Smooth muscle cell (in vitro differentiated cells): Measurements from ENCODE around the gene FAM221B. TPM values are rescaled to one million over a fixed set of nuclear protein-coding genes. Genes with fewer than 3 reads are reported as not detected.

Experiments used
- DNase-seq: peaks from one replicate; lab custom pipeline; 2025; ENCODE audit not compliant: unreplicated experiment; lab: John Stamatoyannopoulos, UW
- H2AFZ ChIP-seq: fragments of 200-600 bp; sonication (generic); 2 replicates; pipeline ENCODE4 v1.6.0; 2016; ENCODE audit warnings: antibody characterized with exemption, low read depth, mild to moderate bottlenecking
- H3F3A ChIP-seq: fragments of 200-600 bp; sonication (generic); 2 replicates; pipeline ENCODE4 v1.6.0; 2017; ENCODE audit warnings: antibody characterized with exemption, low read depth
- H3K27ac ChIP-seq: fragments of 200-600 bp; sonication (generic); 2 replicates; pipeline ENCODE4 v1.5.1; 2016; ENCODE audit warnings: low read depth, mild to moderate bottlenecking
- H3K27me3 ChIP-seq: fragments of 200-600 bp; sonication (generic); 2 replicates; pipeline ENCODE4 v1.6.1; 2016; ENCODE audit warnings: low read depth, mild to moderate bottlenecking
- H3K36me3 ChIP-seq: fragments of 200-600 bp; sonication (generic); 2 replicates; pipeline ENCODE4 v1.5.1; 2016; ENCODE audit warnings: low read depth
- H3K4me1 ChIP-seq: fragments of 200-600 bp; sonication (generic); 2 replicates; pipeline ENCODE4 v1.5.1; 2016; ENCODE audit warnings: low read depth
- H3K4me2 ChIP-seq: fragments of 200-600 bp; sonication (generic); 2 replicates; pipeline ENCODE4 v1.6.0; 2016; ENCODE audit warnings: mild to moderate bottlenecking
- H3K4me3 ChIP-seq: fragments of 200-600 bp; sonication (generic); 2 replicates; pipeline ENCODE4 v1.5.1; 2016; ENCODE audit warnings: mild to moderate bottlenecking
- H3K79me2 ChIP-seq: fragments of 200-600 bp; sonication (generic); 2 replicates; pipeline ENCODE4 v1.6.0; 2016; ENCODE audit warnings: low read depth, mild to moderate bottlenecking
- H3K9ac ChIP-seq: fragments of 200-600 bp; sonication (generic); 2 replicates; pipeline ENCODE4 v1.6.0; 2016; ENCODE audit warnings: low read depth
- H3K9me3 ChIP-seq: fragments of 200-600 bp; sonication (generic); replicated peaks from 2 replicates; pipeline ENCODE4 v1.5.1; 2016; ENCODE audit warnings: low read depth
- H4K20me1 ChIP-seq: fragments of 200-600 bp; sonication (generic); 2 replicates; pipeline ENCODE4 v1.6.0; 2016; ENCODE audit warnings: low read depth
- WGBS: methylation state at CpG from one replicate; pipeline ENCODE4 v1.1.7; 2016; ENCODE audit warnings: low lambda C conversion rate; 5-methylcytosine and 5-hydroxymethylcytosine counted together
- polyA plus RNA-seq: library from polyadenylated mRNA; unstranded; fragments of >200 nt; fragmentation: Nextera tagmentation; extraction: Ambion mirVana; gene quantifications from 2 replicates; pipeline ENCODE4 v1.2.1, GENCODE V29; 2016
- total RNA-seq: library from RNA; depleted of rRNA; stranded (reverse); fragments of >200 nt; gene quantifications from 2 replicates; pipeline ENCODE4 v1.2.3, GENCODE V29; 2014
- TF ChIP-seq, protein P1 (sequence below): fragments of 200-600 bp; sonication (generic); IDR thresholded peaks from 2 replicates; pipeline ENCODE4 v1.5.1; 2017; ENCODE audit warnings: borderline replicate concordance, mild to moderate bottlenecking, antibody characterized with exemption; ENCODE audit not compliant: insufficient read depth, poor library complexity, severe bottlenecking

Gene FAM221B
- total and polyA plus RNA-seq, 2 experiments from 2014 or later: not detected

DNA sequence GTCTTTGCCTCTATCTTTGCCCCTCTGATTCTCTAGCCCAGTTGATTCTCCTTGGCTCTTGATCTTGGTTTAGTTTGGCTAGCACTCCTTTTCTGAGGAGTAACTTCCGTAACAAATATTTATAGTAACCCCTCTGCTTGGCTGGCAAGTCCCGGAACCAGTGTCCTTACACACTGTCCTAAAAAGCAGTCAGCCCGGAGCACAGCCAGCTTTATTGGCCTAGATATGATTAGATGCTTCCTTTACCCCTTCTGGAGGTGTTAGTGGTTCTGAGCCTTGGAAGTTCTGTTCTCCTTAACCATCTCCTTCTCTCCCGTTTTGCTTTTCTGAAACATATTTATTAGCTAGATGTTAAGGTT lies 57.5 kb downstream of the FAM221B start:
- Histone ChIP-seq H4K20me1 (no peaks in the 10 kb centered on the region), H3K79me2 (no peaks in the 10 kb centered on the region), H3K27ac (no peak overlapping the region), H3K36me3 (no peaks in the 10 kb centered on the region), H3K4me2 (no peak overlapping the region), H3F3A (no peaks in the 10 kb centered on the region), H3K27me3 (no peaks in the 10 kb centered on the region), H3K4me3 (no peak overlapping the region), H3K9me3 (no peaks in the 10 kb centered on the region), H3K9ac (no peak overlapping the region), H2AFZ (no peak overlapping the region), H3K4me1 (peaks cover 11% of the 10 kb centered on the region)
- TF ChIP-seq, protein P1, sequence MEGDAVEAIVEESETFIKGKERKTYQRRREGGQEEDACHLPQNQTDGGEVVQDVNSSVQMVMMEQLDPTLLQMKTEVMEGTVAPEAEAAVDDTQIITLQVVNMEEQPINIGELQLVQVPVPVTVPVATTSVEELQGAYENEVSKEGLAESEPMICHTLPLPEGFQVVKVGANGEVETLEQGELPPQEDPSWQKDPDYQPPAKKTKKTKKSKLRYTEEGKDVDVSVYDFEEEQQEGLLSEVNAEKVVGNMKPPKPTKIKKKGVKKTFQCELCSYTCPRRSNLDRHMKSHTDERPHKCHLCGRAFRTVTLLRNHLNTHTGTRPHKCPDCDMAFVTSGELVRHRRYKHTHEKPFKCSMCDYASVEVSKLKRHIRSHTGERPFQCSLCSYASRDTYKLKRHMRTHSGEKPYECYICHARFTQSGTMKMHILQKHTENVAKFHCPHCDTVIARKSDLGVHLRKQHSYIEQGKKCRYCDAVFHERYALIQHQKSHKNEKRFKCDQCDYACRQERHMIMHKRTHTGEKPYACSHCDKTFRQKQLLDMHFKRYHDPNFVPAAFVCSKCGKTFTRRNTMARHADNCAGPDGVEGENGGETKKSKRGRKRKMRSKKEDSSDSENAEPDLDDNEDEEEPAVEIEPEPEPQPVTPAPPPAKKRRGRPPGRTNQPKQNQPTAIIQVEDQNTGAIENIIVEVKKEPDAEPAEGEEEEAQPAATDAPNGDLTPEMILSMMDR: no peak
- 67% methylated on average over 4 of the region's 4 CpGs for WGBS
- DNase-seq: no peak

DNA sequence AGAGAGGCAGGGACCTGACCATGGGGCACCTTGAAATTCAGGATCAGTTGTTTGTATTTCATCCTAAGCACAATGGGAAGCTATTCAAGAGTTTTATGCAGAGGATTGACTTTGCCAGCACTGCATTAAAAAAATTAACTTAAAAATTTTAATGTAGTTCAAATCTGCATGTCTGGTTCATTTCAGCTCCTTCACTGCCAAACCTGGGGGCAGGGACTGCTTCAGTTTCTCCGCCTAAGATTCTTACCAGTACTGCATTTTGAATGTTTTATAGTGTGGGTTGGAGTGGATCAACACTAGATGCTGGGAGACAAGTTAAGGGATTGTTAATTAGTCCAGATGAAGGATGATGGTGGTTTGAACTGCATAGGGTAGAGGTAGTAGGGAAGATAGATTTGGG lies 58.8 kb downstream of the FAM221B start:
- H4K20me1 ChIP-seq: no peaks in the 10 kb centered on the region
- no peaks in the 10 kb centered on the region for H3K27me3 ChIP-seq
- H2AFZ ChIP-seq: no peak overlapping the region
- H3K27ac ChIP-seq: no peak overlapping the region
- no peak overlapping the region for H3K9ac ChIP-seq
- no peak overlapping the region for H3K4me2 ChIP-seq
- no peak overlapping the region for H3K4me3 ChIP-seq
- H3K36me3 ChIP-seq: no peaks in the 10 kb centered on the region
- no peaks in the 10 kb centered on the region for H3K79me2 ChIP-seq
- WGBS: 78% methylated on average over 1 of the region's 1 CpG
- TF ChIP-seq, protein P1: no peak
- peaks cover under 1% of the 10 kb centered on the region for H3K4me1 ChIP-seq
- no peak for DNase-seq
- H3K9me3 ChIP-seq: no peaks in the 10 kb centered on the region
- H3F3A ChIP-seq: no peaks in the 10 kb centered on the region

DNA sequence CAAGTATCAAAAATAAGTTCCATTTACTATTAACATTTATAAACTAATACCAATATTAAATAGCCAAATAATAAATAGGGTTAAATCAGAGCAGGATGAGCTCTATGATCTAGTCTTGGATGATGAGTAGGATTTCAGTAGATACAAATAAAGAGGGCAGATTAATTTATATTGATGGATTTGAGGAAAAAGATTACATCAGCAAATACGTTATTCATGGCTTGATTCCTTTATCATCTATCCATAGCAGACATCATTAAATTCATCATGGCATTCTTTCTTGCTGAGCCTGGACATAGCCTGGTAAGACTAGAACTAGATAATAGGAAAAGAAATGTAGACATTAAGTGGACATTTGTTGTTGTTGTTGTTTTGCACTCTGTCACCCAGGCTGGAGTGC lies 61.1 kb downstream of the FAM221B start:
- TF ChIP-seq, protein P1: no peak
- 92% methylated on average over 1 of the region's 1 CpG for WGBS

DNA sequence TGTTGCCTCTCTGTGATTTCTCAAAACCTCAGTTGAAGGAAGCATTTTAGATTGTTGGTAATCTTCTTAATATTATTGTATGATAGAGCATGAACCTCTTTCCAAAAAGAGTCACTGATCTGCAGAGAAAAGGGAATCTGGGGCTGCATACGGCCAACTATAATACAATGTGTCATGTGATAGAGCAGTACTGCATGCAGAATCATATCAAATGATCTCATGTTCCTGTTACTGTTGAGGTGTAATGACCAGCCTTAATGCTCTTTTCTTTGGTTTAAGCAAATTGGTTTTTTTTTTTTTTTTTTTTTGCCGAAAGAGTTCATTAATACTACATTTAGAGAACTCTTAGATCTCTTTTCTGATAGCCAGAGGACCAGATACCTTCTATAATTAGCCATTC lies 61.5 kb downstream of the FAM221B start:
- TF ChIP-seq, protein P1: no peak
- Histone ChIP-seq H3K27me3 (no peaks in the 10 kb centered on the region), H3K4me2 (no peak overlapping the region), H3K9ac (no peak overlapping the region), H3K4me3 (no peak overlapping the region), H3K27ac (no peak overlapping the region), H2AFZ (no peak overlapping the region), H3F3A (no peaks in the 10 kb centered on the region), H3K36me3 (no peaks in the 10 kb centered on the region), H4K20me1 (no peaks in the 10 kb centered on the region), H3K79me2 (no peaks in the 10 kb centered on the region), H3K4me1 (peaks cover 6% of the 10 kb centered on the region), H3K9me3 (no peaks in the 10 kb centered on the region)
- WGBS: 85% methylated on average over 2 of the region's 2 CpGs
- DNase-seq: no peak

More for the DNA sequence above, 61.1 kb downstream of the FAM221B start:
- Histone ChIP-seq H3K27ac (no peak overlapping the region), H3K9ac (no peak overlapping the region), H3K79me2 (no peaks in the 10 kb centered on the region), H4K20me1 (no peaks in the 10 kb centered on the region), H3K4me2 (no peak overlapping the region), H3K9me3 (no peaks in the 10 kb centered on the region), H3K36me3 (no peaks in the 10 kb centered on the region), H3K27me3 (no peaks in the 10 kb centered on the region), H3F3A (no peaks in the 10 kb centered on the region), H3K4me3 (no peak overlapping the region), H3K4me1 (peaks cover 6% of the 10 kb centered on the region), H2AFZ (no peak overlapping the region)
- DNase-seq: no peak
